Common myeloid progenitor, CD34-positive (primary cell): ENCODE results near the gene CHRNG.
A peak's percentile ranks its signal among the peaks of the same experiment; 100 is the strongest.

Source experiments
- CTCF ChIA-PET: fragments of 350-600 bp; sonication (Branson Sonifier 250); formaldehyde crosslinking; loops from one replicate; lab custom pipeline; 2021; ENCODE audit warnings: antibody characterized with exemption; lab: Charles Lee
- POLR2A ChIA-PET: fragments of 350-600 bp; sonication (Branson Sonifier 250); formaldehyde crosslinking; loops from one replicate; lab custom pipeline; 2021; ENCODE audit warnings: antibody characterized with exemption; lab: Charles Lee
- DNase-seq, 3 donors: peaks; one replicate each; pipeline versions ENCODE4 v3.0.0 to v3.0.0-alpha.2; 2013
- H3K27ac ChIP-seq, 2 experiments: 1 replicate in 1 of 2; 2 replicates in 1 of 2; pipeline ENCODE4 v1.7.0; 2013; ENCODE audit warnings: inconsistent platforms in 2 of 2, low read length in 2 of 2, mild to moderate bottlenecking in 2 of 2, low read depth in 1 of 2, moderate library complexity in 1 of 2; ENCODE audit not compliant: severe bottlenecking in 2 of 2, insufficient read depth in 1 of 2, poor library complexity in 1 of 2
- H3K27me3 ChIP-seq, 5 experiments: replicated peaks in 2 of 5; 1 replicate in 3 of 5; 2 replicates in 2 of 5; pipeline versions ENCODE4 v1.6.1 to v1.7.0; 2013; ENCODE audit warnings: low read length in 4 of 5, mild to moderate bottlenecking in 2 of 5, moderate library complexity in 2 of 5, inconsistent platforms in 1 of 5; ENCODE audit not compliant: insufficient read depth in 5 of 5, control insufficient read depth in 4 of 5
- H3K36me3 ChIP-seq, 4 experiments: 1 replicate in 2 of 4; 2 replicates in 2 of 4; pipeline versions ENCODE4 v1.6.1 to v1.7.0; 2013; ENCODE audit warnings: low read length in 3 of 4, control low read depth in 1 of 4, mild to moderate bottlenecking in 1 of 4; ENCODE audit not compliant: control insufficient read depth in 4 of 4, insufficient read depth in 4 of 4
- H3K4me1 ChIP-seq, 4 experiments: 1 replicate in 3 of 4; 2 replicates in 1 of 4; pipeline versions ENCODE4 v1.6.1 to v1.7.1; 2013; ENCODE audit warnings: low read length in 3 of 4, mild to moderate bottlenecking in 3 of 4, control low read depth in 1 of 4, inconsistent platforms in 1 of 4, moderate library complexity in 1 of 4; ENCODE audit not compliant: control insufficient read depth in 4 of 4, insufficient read depth in 4 of 4; ENCODE audit errors: control extremely low read depth in 1 of 4
- H3K4me3 ChIP-seq, 7 experiments: 1 replicate in 4 of 7; 2 replicates in 3 of 7; pipeline versions ENCODE4 v1.5.1 to v1.7.0; 2013; ENCODE audit warnings: mild to moderate bottlenecking in 7 of 7, low read length in 6 of 7, moderate library complexity in 6 of 7, inconsistent platforms in 2 of 7, low read depth in 2 of 7, control low read depth in 1 of 7; ENCODE audit not compliant: insufficient read depth in 4 of 7, control insufficient read depth in 1 of 7; ENCODE audit errors: extremely low read depth in 1 of 7
- H3K9me3 ChIP-seq, 5 experiments: 1 replicate in 4 of 5; 2 replicates in 1 of 5; pipeline versions ENCODE4 v1.6.1 to v1.7.1; 2013; ENCODE audit warnings: low read length in 4 of 5, mild to moderate bottlenecking in 2 of 5, inconsistent platforms in 1 of 5, low read depth in 1 of 5, moderate library complexity in 1 of 5; ENCODE audit not compliant: control insufficient read depth in 4 of 5, insufficient read depth in 2 of 5; ENCODE audit errors: control extremely low read depth in 1 of 5
- WGBS: methylation state at CpG from one replicate; pipeline ENCODE4 v1.1.5; 2013; ENCODE audit not compliant: insufficient coverage; 5-methylcytosine and 5-hydroxymethylcytosine counted together

The CHRNG gene

DNA sequence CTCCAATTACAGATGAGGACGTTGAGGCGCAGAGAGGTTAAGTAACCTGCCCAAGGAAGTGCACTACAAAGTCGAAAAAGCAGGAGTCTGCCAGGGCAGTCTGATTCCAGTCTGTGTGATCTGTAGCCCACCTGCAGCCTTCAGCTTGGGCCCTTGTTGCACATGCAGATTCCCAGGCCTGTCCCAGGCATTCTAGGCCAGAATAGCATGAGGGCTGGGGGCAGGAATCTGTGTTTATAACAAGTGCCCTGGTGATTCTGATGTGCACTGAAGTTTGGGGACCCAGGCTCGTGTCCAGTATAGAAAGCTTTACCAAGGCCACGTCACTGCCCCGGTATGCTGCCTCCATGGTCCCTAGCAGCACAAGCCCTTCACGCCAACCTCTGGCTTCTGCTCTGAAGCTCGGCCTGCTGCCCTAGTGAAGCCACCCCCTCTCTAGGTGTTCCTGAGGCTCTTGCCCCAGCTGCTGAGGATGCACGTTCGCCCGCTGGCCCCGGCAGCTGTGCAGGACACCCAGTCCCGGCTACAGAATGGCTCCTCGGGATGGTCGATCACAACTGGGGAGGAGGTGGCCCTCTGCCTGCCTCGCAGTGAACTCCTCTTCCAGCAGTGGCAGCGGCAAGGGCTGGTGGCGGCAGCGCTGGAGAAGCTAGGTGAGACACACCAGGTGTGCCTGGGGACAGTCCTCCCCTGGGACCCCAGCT lies 4.6 kb downstream of the CHRNG start:
- POLR2A ChIA-PET: no interaction called here
- no peak overlapping the region for H3K27ac ChIP-seq
- peaks cover 0 to 19% (median 9%) of the 10 kb centered on the region in 4 experiments for H3K4me1 ChIP-seq
- WGBS: 98% methylated on average over 15 of the region's 19 CpGs
- H3K36me3 ChIP-seq: peaks cover 7 to 23% (median 15%) of the 10 kb centered on the region in 4 experiments
- H3K9me3 ChIP-seq: peaks cover 0 to 4% (median 0%) of the 10 kb centered on the region in 5 experiments
- no peak for DNase-seq
- H3K4me3 ChIP-seq: no peak overlapping the region
- H3K27me3 ChIP-seq: peaks cover 0 to 10% (median 0%) of the 10 kb centered on the region in 5 experiments
- CTCF ChIA-PET: no interaction called here

DNA sequence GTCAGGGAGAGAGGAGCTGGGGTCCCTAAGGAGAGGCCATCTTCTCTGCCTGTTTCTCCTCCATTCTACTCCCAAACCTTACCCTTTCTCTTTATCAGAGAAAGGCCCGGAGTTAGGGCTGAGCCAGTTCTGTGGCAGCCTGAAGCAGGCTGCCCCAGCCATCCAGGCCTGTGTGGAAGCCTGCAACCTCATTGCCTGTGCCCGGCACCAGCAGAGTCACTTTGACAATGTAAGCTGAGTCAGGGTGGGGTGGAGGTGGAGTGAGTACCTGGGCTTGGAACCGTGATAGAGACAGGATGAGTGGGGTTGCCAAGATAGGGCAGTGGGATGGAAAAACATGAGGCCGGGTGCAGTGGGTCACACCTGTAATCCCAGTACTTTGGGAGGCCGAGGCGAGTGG lies 5.2 kb downstream of the CHRNG start:
- peaks cover 7 to 23% (median 15%) of the 10 kb centered on the region in 4 experiments for H3K36me3 ChIP-seq
- WGBS: 100% methylated on average over 3 of the region's 6 CpGs

DNA sequence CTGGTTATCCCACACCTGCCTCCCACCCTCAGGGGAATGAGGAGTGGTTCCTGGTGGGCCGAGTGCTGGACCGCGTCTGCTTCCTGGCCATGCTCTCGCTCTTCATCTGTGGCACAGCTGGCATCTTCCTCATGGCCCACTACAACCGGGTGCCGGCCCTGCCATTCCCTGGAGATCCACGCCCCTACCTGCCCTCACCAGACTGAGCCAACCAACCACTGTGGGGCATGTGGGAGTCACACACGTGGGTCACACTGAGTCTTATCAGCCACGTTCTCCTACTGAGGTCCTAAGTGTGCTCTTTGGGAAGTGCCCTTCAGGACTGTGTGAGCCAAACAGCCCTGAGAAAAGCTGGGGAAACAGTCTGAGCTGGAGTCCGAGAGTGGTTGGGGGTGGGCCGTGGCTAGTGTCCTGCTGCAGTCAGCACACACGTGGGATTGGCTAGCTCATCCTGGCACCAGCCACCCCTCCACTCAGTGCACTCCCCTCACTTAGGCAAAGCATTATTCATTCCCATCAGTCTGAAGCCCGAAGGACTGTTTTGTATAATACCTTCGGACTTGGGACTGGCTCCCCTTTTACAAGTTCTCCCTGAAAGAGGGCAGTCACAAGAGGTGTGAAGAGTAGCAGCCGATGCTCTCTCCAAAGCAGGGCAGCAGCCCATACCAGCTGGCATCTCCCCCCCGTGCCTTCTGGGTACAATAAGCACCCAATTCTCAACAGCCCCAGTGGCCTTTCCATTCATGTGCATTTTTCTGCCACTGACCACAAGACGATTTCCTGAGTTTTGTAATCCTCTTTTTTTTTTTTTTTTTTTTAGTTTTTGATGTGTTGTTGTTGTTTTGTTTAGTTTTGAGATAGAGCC lies 6.3 kb downstream of the CHRNG start:
- 94% methylated on average over 13 of the region's 17 CpGs for WGBS
- CTCF ChIA-PET: interaction anchor here (1.2 to 2.8 kb wide), 2 partner anchors 22 to 70 kb away, joined by 3 to 7 read pairs; no protein-coding TSS in a partner anchor
- DNase-seq: no peak
- peaks cover 7 to 23% (median 15%) of the 10 kb centered on the region in 4 experiments for H3K36me3 ChIP-seq
- H3K9me3 ChIP-seq: peaks cover 0 to 4% (median 0%) of the 10 kb centered on the region in 5 experiments
- no peaks in the 10 kb centered on the region for H3K27me3 ChIP-seq
- peaks cover 0 to 20% (median 10%) of the 10 kb centered on the region in 4 experiments for H3K4me1 ChIP-seq
- H3K4me3 ChIP-seq: no peak overlapping the region
- H3K27ac ChIP-seq: no peak overlapping the region
- POLR2A ChIA-PET: interaction anchor here (0.5 kb wide), 1 partner anchor 864 kb away, joined by 3 read pairs; no protein-coding TSS in a partner anchor

More for the DNA sequence above, 5.2 kb downstream of the CHRNG start:
- ChIA-PET POLR2A (no interaction called here), CTCF (no interaction called here)
- H3K9me3 ChIP-seq: peaks cover 0 to 4% (median 0%) of the 10 kb centered on the region in 5 experiments
- peaks cover 0 to 15% (median 11%) of the 10 kb centered on the region in 4 experiments for H3K4me1 ChIP-seq
- H3K27me3 ChIP-seq: peaks cover 0 to 4% (median 0%) of the 10 kb centered on the region in 5 experiments
- H3K27ac ChIP-seq: no peak overlapping the region
- DNase-seq: no peak
- H3K4me3 ChIP-seq: no peak overlapping the region

DNA sequence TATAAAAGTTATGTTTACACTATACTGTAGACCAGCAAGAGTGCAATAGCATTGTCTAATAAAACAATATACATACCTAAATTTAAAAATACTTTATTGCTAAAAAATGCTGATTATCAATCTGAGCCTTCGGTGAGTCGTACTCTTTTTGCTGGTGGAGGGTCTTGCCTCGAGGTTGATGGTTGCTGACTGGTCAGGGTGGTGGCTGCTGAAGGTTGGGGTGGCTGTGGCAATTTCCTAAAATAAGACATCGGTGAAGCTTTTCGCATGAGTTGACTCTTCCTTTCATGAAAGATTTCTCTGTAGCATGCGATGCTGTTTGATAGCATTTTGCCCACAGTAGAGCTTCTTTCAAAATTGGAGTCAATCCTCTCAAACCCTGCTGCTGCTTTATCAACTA lies 8.5 kb downstream of the CHRNG start:
- WGBS: 97% methylated on average over 6 of the region's 6 CpGs
- no peak overlapping the region for H3K4me3 ChIP-seq
- H3K36me3 ChIP-seq: peaks cover 7 to 23% (median 18%) of the 10 kb centered on the region in 4 experiments
- peaks cover 0 to 4% (median 0%) of the 10 kb centered on the region in 5 experiments for H3K9me3 ChIP-seq
- peaks cover 5 to 22% (median 15%) of the 10 kb centered on the region in 4 experiments for H3K4me1 ChIP-seq
- CTCF ChIA-PET: no interaction called here
- no peak for DNase-seq
- no peak overlapping the region for H3K27ac ChIP-seq
- POLR2A ChIA-PET: no interaction called here
- H3K27me3 ChIP-seq: no peaks in the 10 kb centered on the region

DNA sequence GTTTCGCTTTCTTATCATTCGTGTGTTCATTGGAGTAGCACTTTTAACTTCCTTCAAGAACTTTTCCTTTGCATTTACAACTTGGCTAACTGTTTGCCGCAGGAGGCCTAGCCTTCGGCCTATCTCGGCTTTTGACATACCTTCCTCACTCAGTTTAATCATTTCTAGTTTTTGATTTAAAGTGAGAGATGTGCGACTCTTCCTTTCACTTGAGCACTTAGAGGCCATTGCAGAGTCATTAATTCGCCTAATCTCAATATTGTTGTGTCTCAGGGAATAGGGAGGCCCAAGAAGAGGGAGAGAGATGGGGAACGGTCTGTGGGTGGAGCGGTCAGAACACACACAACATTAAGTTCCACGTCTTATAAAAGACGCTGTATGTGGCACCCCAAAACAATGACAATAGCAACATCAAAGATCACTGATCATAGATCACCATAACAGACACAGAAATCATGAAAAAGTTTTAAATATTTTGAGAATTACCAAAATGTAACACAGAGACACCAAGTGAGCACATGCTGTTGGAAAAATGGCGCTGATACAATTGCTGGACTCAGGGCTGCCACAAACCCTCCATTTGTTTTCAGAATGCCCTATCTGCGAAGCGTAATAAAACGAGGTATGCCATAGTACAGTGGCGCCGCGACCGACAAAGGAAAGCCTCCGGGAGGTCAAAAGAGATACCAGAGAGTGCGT lies 10.3 kb downstream of the CHRNG start:
- ChIA-PET CTCF (interaction anchor here (0.6 to 1.6 kb wide), 3 partner anchors 18 to 28 kb away, joined by 3 to 4 read pairs (median 3); no protein-coding TSS in a partner anchor), POLR2A (interaction anchor here (1.2 kb wide), 1 partner anchor 26 kb away, joined by 3 read pairs; no protein-coding TSS in a partner anchor)
- H3K36me3 ChIP-seq: peaks cover 7 to 24% (median 17%) of the 10 kb centered on the region in 4 experiments
- peaks cover 0 to 4% (median 0%) of the 10 kb centered on the region in 5 experiments for H3K9me3 ChIP-seq
- DNase-seq: peak in 1 of 3 donors; percentile 68
- H3K4me1 ChIP-seq: peaks cover 11 to 28% (median 18%) of the 10 kb centered on the region in 4 experiments
- peak overlapping the region; percentile 74 to 90 for H3K27ac ChIP-seq
- whole genome bisulfite sequencing: 17% methylated on average over 12 of the region's 21 CpGs
- H3K27me3 ChIP-seq: no peaks in the 10 kb centered on the region
- peak overlapping the region; percentile 79 to 91 (median 87) for H3K4me3 ChIP-seq
